ENCODE data around the gene TRAPPC13.

DNA sequence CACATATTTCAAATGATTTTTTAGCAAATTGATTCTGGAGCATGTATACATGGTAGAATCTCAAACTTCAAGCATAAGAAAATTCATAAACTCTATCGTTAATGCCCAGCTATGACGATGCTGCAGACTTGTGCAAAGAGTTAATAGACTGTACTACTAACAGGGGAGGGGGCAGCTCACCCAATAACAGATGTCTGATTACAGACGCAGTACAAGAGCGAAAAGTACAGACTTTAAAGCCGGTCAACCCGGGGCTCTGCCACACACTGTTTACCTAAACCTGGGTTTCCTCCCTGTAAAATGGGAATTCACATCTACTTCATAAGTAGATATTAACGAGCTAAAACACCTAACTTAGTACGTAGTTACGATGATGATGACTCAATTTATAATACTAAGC, 1.3 kb upstream of the TRAPPC13 start:
- TF ChIP-seq, protein P1, sequence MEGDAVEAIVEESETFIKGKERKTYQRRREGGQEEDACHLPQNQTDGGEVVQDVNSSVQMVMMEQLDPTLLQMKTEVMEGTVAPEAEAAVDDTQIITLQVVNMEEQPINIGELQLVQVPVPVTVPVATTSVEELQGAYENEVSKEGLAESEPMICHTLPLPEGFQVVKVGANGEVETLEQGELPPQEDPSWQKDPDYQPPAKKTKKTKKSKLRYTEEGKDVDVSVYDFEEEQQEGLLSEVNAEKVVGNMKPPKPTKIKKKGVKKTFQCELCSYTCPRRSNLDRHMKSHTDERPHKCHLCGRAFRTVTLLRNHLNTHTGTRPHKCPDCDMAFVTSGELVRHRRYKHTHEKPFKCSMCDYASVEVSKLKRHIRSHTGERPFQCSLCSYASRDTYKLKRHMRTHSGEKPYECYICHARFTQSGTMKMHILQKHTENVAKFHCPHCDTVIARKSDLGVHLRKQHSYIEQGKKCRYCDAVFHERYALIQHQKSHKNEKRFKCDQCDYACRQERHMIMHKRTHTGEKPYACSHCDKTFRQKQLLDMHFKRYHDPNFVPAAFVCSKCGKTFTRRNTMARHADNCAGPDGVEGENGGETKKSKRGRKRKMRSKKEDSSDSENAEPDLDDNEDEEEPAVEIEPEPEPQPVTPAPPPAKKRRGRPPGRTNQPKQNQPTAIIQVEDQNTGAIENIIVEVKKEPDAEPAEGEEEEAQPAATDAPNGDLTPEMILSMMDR (conservative IDR thresholded peaks at IDR 0.05; ENCODE audit: low read depth in 2 of 2): no peak
- TF ChIP-seq JUNB (IDR thresholded peaks at IDR 0.05; ENCODE audit: unreplicated experiment): no peak
- no peak for TF ChIP-seq POLR2AphosphoS5 (IDR thresholded peaks at IDR 0.05; ENCODE audit: low read depth)
- TF ChIP-seq EZH2phosphoT487 (IDR thresholded peaks at IDR 0.05; ENCODE audit: unreplicated experiment): no peak
- TF ChIP-seq, protein P2, sequence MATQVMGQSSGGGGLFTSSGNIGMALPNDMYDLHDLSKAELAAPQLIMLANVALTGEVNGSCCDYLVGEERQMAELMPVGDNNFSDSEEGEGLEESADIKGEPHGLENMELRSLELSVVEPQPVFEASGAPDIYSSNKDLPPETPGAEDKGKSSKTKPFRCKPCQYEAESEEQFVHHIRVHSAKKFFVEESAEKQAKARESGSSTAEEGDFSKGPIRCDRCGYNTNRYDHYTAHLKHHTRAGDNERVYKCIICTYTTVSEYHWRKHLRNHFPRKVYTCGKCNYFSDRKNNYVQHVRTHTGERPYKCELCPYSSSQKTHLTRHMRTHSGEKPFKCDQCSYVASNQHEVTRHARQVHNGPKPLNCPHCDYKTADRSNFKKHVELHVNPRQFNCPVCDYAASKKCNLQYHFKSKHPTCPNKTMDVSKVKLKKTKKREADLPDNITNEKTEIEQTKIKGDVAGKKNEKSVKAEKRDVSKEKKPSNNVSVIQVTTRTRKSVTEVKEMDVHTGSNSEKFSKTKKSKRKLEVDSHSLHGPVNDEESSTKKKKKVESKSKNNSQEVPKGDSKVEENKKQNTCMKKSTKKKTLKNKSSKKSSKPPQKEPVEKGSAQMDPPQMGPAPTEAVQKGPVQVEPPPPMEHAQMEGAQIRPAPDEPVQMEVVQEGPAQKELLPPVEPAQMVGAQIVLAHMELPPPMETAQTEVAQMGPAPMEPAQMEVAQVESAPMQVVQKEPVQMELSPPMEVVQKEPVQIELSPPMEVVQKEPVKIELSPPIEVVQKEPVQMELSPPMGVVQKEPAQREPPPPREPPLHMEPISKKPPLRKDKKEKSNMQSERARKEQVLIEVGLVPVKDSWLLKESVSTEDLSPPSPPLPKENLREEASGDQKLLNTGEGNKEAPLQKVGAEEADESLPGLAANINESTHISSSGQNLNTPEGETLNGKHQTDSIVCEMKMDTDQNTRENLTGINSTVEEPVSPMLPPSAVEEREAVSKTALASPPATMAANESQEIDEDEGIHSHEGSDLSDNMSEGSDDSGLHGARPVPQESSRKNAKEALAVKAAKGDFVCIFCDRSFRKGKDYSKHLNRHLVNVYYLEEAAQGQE (IDR thresholded peaks at IDR 0.05; ENCODE audit: unreplicated experiment): no peak

Measured in GM23338 (cell line).